Fibroblast of villous mesenchyme (primary cell): ENCODE measurements around the gene KIF26B. TPM values are rescaled to one million over a fixed set of nuclear protein-coding genes. Genes with fewer than 3 reads are reported as not detected.
"Not testable (repeated sequence)": the region's sequence is repeated elsewhere in the genome, so short reads cannot be mapped to it uniquely, and the experiment has no call there.

ENCODE experiments used
- DNase-seq: peaks from one replicate; pipeline ENCODE4 v3.0.0-alpha.2; 2010; ENCODE audit warnings: low read depth
- H3K4me3 ChIP-seq: 2 replicates; pipeline ENCODE4 v1.5.1; 2011; ENCODE audit warnings: low read depth, mild to moderate bottlenecking, low read length
- total RNA-seq: library from RNA; depleted of rRNA; stranded (reverse); fragments of >200 nt; gene quantifications from 2 replicates; pipeline ENCODE4 v1.2.3, GENCODE V29; 2012
- TF ChIP-seq, protein P1 (sequence below): IDR thresholded peaks from 2 replicates; pipeline ENCODE4 v1.5.1; 2012; ENCODE audit warnings: low read depth, mild to moderate bottlenecking, low read length; ENCODE audit not compliant: insufficient read depth

KIF26B gene
- total RNA-seq, 1 donor, result 12.1 TPM

DNA sequence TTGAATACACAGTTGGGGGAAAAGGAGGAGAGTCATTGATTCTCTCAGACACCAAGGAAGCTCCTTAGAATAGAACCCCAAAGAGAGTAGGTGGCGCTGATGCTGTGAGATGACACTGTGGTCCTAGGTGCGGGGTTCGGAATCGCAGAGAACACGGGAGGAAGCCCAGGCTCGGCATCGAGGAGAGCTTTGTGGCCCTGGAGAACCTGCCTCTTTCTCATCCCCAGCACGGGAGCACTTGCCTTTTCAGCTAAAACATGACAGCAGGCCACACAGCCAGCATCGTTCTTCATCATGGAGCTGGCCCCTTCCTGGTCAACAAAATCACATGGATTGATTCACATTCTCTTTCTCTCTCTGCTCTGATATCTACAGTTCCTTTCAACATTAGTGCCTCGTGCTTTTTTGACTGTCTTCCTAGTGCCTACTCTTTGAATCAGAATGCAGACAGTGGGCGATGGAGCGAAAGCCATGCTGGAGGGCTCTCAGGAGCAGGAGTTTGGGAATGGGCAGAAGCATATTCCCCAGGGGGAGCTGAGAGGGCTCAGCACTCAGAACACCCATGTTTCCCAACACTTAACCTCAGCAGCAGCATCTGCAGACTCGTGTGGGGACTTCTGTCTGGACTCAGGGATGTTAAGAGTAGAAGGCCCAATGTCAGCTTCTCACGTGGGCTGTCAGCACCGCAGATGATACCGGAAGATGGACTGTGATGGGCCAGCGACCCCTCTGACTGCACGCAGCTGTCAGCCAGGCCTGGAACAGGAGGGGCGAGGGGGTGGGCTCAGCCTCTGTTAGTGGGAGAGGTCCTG, 539.4 kb downstream of the KIF26B start:
- no peak overlapping the region for H3K4me3 ChIP-seq
- TF ChIP-seq, protein P1, sequence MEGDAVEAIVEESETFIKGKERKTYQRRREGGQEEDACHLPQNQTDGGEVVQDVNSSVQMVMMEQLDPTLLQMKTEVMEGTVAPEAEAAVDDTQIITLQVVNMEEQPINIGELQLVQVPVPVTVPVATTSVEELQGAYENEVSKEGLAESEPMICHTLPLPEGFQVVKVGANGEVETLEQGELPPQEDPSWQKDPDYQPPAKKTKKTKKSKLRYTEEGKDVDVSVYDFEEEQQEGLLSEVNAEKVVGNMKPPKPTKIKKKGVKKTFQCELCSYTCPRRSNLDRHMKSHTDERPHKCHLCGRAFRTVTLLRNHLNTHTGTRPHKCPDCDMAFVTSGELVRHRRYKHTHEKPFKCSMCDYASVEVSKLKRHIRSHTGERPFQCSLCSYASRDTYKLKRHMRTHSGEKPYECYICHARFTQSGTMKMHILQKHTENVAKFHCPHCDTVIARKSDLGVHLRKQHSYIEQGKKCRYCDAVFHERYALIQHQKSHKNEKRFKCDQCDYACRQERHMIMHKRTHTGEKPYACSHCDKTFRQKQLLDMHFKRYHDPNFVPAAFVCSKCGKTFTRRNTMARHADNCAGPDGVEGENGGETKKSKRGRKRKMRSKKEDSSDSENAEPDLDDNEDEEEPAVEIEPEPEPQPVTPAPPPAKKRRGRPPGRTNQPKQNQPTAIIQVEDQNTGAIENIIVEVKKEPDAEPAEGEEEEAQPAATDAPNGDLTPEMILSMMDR, result no peak
- DNase-seq, result no peak

DNA sequence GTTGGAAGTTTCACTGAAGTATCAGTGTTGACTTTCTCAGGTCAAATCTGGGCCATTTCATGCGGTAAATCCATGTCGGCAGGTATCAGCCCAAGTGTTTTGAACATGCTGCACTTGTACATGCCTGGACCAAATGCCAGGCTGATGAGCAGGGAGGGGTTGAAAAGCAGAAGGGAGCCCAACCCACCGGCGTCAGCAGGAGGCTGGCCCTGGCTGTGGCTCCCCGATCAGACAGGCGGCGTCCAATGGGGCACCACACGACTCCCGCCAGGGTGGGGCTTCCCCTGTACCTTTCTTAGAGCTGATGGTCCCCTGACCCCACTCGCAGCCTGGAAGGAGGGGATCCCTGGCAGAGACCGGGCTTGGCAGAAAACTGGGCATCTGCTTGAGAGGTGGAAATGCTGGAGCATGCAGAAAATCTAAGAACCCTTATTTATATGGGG, 540.0 kb downstream of the KIF26B start:
- TF ChIP-seq, protein P1, result no peak
- no peak for DNase-seq
- no peak overlapping the region for H3K4me3 ChIP-seq

DNA sequence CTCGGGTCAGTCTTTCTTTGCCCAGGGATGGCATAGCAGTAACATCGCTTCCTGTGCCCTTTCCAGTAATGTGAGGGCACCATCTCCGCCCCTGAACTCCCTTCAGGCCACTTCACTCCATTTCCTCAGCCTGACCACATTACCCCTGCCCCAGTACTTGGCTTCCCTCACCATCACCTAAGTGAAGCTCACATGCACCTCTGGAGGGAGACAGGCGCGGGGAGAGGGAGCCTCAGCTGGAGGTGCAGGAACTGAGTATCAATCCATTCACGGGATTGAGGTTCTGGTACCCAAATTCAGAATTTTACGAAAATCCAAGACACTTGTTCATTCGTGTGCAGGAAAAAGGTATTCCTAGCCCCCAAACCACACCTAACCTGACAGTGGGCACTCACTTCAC, 540.4 kb downstream of the KIF26B start:
- TF ChIP-seq, protein P1, result no peak
- no peak overlapping the region for H3K4me3 ChIP-seq
- no peak for DNase-seq

DNA sequence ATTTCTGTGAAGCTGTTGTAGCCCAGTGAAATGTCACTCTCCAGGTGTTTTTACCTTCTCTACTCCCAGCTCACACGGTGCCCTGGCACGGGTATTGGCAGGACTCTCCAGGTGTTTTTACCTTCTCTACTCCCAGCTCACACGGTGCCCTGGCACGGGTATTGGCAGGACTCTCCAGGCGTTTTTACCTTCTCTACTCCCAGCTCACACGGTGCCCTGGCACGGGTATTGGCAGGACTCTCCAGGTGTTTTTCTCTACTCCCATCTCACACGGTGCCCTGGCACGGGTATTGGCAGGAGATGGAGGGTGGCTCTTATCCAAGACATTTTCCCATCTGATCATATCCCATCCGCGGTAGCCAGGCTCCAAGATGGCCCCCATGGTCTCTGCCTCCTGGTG, 540.9 kb downstream of the KIF26B start:
- H3K4me3 ChIP-seq, DNase-seq: not testable (repeated sequence)

DNA sequence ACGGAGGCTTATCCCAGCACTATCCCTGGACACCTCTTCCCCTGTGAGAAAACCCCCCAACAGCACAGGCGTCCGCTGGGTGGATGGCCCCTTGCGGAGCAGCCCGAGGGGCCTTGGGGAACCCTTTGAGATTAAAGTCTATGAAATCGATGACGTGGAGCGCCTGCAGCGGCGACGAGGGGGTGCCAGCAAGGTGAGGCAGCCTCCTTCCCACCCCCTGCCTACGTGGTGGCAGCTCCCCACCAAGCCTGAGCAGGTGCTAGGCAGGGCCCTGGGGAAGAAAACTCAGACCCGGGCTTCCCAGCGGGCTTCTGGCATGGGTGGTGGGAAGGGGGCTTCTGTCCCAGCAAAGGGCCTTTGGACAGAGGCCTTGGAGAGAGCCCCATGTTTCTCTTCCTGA, 543.3 kb downstream of the KIF26B start:
- DNase-seq, result no peak
- TF ChIP-seq, protein P1, result no peak
- no peak overlapping the region for H3K4me3 ChIP-seq

DNA sequence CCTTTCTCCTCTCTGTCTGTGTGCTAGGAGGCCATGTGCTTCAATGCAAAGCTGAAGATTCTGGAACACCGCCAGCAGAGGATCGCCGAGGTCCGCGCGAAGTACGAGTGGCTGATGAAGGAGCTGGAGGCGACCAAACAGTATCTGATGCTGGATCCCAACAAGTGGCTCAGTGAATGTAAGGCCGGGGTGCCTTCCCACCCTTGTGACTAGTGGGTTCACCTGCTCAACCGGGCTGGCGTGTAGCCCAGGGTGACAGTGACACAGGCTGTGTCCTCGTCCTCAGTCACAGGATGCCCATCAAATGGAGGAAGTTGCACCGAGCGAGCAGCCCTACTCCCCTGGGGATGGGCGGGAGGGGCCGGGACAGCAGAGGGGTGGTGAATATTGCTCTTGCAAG, 544.1 kb downstream of the KIF26B start:
- TF ChIP-seq, protein P1, result no peak
- no peak overlapping the region for H3K4me3 ChIP-seq
- DNase-seq, result no peak

DNA sequence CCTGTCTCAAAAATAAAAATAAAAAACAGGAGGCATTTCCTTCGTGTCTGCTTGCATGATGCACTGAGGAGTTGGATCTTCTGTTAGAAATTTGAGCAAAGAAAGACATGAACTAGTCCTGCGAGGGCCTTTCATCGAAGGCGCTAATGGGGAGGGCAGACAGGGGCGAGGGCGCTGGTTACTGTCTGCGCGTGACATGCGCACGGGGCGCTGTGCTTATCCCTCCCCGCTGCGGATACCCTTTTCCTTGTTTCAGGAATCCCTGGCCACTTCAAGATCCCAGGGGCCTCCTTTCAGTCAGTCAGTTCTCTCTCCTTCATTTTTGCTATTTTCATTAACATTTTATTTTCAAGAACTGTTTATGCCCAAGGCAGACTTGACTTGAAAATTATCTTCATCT, 545.8 kb downstream of the KIF26B start:
- no peak for DNase-seq
- TF ChIP-seq, protein P1, result no peak
- H3K4me3 ChIP-seq, result no peak overlapping the region
